ENCODE results near the gene KMT2A. TPM values are rescaled to one million over a fixed set of nuclear protein-coding genes. Genes with fewer than 3 reads are reported as not detected.

The KMT2A gene
- 10 to 100 TPM; 33.8 to 45.1 TPM for total RNA-seq

DNA sequence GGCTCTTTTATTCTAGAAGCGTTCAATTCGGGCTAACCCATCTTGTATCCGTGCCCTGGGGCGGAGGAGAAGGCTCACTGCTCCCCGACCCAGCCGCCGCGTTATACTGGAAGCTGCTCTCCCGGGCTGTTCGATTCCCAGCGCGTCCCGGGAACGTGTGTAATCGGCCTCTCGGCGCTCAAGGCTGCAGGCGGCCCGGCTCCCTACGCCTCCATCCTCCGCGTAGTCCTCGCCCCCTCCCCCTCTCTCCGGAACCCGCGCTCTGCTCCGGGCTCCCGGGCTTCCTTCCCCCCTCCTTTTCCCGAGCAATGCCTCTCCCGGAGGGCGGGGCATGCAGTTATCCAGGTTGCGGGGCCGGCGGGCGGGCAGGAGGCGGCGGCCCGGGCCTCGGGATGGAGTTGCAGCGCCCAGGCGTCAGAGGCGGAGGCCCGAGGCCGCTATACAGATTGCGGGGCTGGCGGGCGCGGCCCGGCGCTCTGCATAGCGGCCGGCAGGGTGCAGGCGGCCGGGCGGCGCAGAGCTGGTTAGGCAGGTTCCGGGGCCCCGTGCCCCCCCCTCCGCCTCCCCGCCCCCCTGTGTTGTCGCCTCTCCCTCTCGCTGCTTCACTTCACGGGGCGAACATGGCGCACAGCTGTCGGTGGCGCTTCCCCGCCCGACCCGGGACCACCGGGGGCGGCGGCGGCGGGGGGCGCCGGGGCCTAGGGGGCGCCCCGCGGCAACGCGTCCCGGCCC lies at the start of gene KMT2A:
Gene KMT2A, plus strand, starts transcription at position 600 of the 732 bp plus-strand sequence. Its CDS starts 21 bp downstream, at position 621.
- H3K27me3 ChIP-seq, result no peaks in the 10 kb centered on the region
- intact Hi-C loops (cut with DNase I), result loop anchor here (5.0 kb wide), 1 partner anchor 34 kb away; the partner anchor contains the start of gene ATP5MG
- TF ChIP-seq, protein P1, sequence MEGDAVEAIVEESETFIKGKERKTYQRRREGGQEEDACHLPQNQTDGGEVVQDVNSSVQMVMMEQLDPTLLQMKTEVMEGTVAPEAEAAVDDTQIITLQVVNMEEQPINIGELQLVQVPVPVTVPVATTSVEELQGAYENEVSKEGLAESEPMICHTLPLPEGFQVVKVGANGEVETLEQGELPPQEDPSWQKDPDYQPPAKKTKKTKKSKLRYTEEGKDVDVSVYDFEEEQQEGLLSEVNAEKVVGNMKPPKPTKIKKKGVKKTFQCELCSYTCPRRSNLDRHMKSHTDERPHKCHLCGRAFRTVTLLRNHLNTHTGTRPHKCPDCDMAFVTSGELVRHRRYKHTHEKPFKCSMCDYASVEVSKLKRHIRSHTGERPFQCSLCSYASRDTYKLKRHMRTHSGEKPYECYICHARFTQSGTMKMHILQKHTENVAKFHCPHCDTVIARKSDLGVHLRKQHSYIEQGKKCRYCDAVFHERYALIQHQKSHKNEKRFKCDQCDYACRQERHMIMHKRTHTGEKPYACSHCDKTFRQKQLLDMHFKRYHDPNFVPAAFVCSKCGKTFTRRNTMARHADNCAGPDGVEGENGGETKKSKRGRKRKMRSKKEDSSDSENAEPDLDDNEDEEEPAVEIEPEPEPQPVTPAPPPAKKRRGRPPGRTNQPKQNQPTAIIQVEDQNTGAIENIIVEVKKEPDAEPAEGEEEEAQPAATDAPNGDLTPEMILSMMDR (IDR thresholded peaks at IDR 0.05), result no peak
- no peaks in the 10 kb centered on the region for H3K36me3 ChIP-seq
- no peaks in the 10 kb centered on the region for H3K9me3 ChIP-seq
- H3K4me1 ChIP-seq, result no peaks in the 10 kb centered on the region
- peak within 1 kb of the TSS; percentile 91 to 98 for H3K9ac ChIP-seq (ENCODE audit: low read depth in 2 of 2, low read length in 2 of 2)
- H3K4me3 ChIP-seq, result peak within 1 kb of the TSS; percentile 95
- peak; percentile 98 for DNase-seq
- peak within 1 kb of the TSS; percentile 91 for H3K27ac ChIP-seq

DNA sequence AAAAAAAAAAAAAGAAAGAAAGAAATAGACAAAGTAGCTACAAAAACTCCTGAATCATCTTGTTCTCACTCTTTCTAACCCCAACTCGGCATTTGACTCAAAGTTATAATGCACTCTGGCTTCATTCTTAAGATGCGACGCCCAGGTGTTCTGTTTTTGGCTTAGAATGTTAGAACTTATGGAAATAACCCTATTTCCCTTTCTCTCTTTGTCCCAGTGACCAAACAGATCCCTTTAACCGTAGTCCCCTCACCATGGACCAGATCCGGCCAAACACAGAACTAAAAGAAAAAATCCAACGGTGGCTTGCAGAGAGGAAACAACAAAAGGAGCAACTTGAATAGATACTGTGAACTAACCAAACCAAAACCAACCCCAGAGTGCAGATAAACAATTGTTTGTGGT lies 40.2 kb upstream of the KMT2A start:
- no peak for DNase-seq
- TF ChIP-seq, protein P1 (IDR thresholded peaks at IDR 0.05), result no peak
- H3K36me3 ChIP-seq, result peaks cover 6% of the 10 kb centered on the region
- no peak overlapping the region for H3K27ac ChIP-seq
- no peak overlapping the region for H3K9ac ChIP-seq (ENCODE audit: low read depth in 2 of 2, low read length in 2 of 2)
- no peaks in the 10 kb centered on the region for H3K27me3 ChIP-seq
- H3K4me3 ChIP-seq, result no peak overlapping the region
- intact Hi-C loops (cut with DNase I), result no loop called here
- H3K9me3 ChIP-seq, result no peaks in the 10 kb centered on the region
- peaks cover 4% of the 10 kb centered on the region for H3K4me1 ChIP-seq

DNA sequence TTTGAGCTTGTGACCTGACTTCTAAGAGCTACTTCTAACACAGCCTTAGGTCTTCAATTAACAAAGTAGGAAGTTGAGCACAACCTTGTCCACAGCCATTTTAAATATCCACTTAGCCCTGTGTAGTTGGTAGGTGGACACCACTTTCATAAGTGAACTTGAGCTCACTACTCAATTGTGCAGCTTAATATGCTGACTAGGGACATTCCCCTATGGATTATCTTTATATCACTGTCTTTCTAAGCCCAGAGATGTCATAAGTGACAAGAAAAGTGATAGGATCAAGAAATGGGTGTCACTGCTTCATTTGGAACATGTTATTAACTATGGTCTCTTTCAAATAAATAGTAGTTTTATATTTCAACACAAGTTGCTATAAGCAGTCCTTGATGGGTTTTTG lies 38.8 kb upstream of the KMT2A start:
- intact Hi-C loops (cut with DNase I), result no loop called here
- peaks cover 4% of the 10 kb centered on the region for H3K36me3 ChIP-seq
- no peak for DNase-seq
- TF ChIP-seq, protein P1 (IDR thresholded peaks at IDR 0.05), result no peak
- H3K27ac ChIP-seq, result no peak overlapping the region
- no peak overlapping the region for H3K4me3 ChIP-seq
- H3K27me3 ChIP-seq, result no peaks in the 10 kb centered on the region
- no peaks in the 10 kb centered on the region for H3K9me3 ChIP-seq
- no peak overlapping the region for H3K9ac ChIP-seq (ENCODE audit: low read depth in 2 of 2, low read length in 2 of 2)
- H3K4me1 ChIP-seq, result peaks cover 4% of the 10 kb centered on the region

DNA sequence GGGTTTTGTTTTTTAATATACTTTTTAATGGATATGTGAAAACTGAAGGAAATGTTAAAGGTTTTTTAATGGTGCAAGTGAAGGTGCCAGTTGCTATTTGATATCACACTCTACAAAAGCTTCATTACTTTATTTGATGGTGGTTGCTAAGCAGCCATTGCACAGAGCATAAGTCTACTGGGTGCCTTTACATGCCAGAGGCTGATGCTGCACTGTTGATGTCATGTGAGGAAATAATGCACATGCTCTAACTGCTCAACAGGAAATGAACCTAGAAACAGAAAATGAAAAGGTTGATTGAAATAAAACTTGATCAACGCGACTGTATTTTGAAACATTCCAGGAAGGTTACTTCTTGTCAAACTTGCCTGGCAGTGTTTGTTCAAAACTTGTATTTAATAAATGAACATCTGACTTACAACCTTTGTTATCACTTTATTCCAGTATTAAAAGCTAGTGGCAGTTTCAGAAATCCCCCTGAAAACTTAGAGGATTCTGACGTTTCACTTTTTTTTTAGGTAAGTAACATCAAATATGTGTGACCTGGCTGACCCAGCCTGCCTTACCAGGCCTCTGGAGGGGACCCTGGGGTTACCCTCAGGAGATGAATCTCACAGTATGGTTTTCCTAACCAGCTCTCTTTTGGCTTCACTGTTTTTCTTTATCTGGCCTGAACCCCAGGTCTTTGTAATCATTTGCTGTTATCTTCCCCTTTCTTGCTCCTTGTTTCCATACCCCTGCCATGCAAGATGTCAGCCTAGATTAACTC lies 37.3 kb upstream of the KMT2A start:
- Histone ChIP-seq H3K27me3 (no peaks in the 10 kb centered on the region), H3K4me1 (peaks cover 4% of the 10 kb centered on the region), H3K36me3 (no peaks in the 10 kb centered on the region), H3K9me3 (no peaks in the 10 kb centered on the region), H3K9ac (ENCODE audit: low read depth in 2 of 2, low read length in 2 of 2) (no peak overlapping the region), H3K27ac (peak overlapping the region; percentile 30), H3K4me3 (no peak overlapping the region)
- no peak for DNase-seq
- TF ChIP-seq, protein P1 (IDR thresholded peaks at IDR 0.05), result no peak
- intact Hi-C loops (cut with DNase I), result no loop called here

DNA sequence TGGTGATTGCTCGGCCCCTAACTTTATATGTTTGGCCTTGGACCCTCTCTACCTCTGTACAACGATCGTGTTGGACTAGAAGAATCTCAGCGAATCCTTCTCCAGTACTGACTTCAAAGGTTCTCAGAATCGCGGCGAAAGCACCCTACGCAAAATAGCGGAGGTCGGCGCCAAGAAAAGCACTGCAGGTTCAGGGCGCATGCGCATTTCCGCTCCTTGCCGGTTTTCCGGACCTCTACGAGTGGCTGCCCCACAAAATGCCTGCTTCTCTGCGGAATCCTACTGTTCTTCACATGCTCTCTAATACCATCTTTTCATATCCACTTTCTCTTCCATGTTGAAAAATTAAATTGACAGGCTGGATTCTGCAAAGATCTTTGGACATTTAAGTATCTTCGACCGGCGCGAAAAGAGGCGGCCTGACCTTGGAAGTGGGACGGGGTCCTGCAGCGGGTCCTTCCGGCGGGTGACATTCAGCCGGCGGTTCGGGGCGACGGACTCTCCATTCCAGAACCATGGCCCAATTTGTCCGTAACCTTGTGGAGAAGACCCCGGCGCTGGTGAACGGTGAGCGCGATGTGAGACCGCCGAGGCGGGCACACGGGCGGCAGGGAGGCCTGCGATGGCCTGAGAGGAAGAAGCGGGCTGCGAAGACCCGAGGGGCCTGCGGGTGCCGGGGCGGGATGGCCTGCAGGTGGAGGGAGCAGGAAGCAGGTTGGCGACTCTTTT lies 35.0 kb upstream of the KMT2A start, which contains the start of gene ATP5MG:
Gene ATP5MG, plus strand, starts transcription at position 456 of the 729 bp plus-strand sequence. Its CDS starts 60 bp downstream, at position 516.
- intact Hi-C loops (cut with DNase I), result loop anchor here (5.0 kb wide), 2 partner anchors 36 to 86 kb away; partner anchors contain the start of gene KMT2A

More for the DNA sequence above, 35.0 kb upstream of the KMT2A start, which contains the start of gene ATP5MG:
- Histone ChIP-seq H3K27me3 (no peaks in the 10 kb centered on the region), H3K4me1 (peaks cover 4% of the 10 kb centered on the region), H3K4me3 (peak within 1 kb of the TSS; percentile 98), H3K9me3 (no peaks in the 10 kb centered on the region), H3K27ac (peak within 1 kb of the TSS; percentile 81), H3K36me3 (no peaks in the 10 kb centered on the region), H3K9ac (ENCODE audit: low read depth in 2 of 2, low read length in 2 of 2) (peak within 1 kb of the TSS; percentile 91 to 99)
- TF ChIP-seq, protein P1 (IDR thresholded peaks at IDR 0.05), result no peak
- peak; percentile 94 for DNase-seq
